Bronchial epithelial cell (primary cell): ENCODE results near the gene GBP7. TPM values are rescaled to one million over a fixed set of nuclear protein-coding genes. Genes with fewer than 3 reads are reported as not detected.
A peak's percentile ranks its signal among the peaks of the same experiment; 100 is the strongest.
"Not testable (repeated sequence)": the region's sequence is repeated elsewhere in the genome, so short reads cannot be mapped to it uniquely, and the experiment has no call there.

ENCODE experiments used
- DNase-seq: peaks from one replicate; pipeline ENCODE4 v3.0.0-alpha.2; 2010; ENCODE audit warnings: low read depth
- FAIRE-seq: peaks from 2 replicates; lab custom pipeline; 2011; peaks lifted over from hg19 to GRCh38; lab: Jason Lieb, UNC
- H3K27me3 ChIP-seq: 2 replicates; pipeline ENCODE4 v1.5.1; 2011; ENCODE audit warnings: low read length; ENCODE audit not compliant: control insufficient read depth, insufficient read depth
- H3K36me3 ChIP-seq: 2 replicates; pipeline ENCODE4 v1.5.1; 2011; ENCODE audit warnings: low read length; ENCODE audit not compliant: control insufficient read depth, insufficient read depth
- H3K4me3 ChIP-seq: 2 replicates; pipeline ENCODE4 v1.5.1; 2011; ENCODE audit warnings: mild to moderate bottlenecking, low read depth, low read length, control low read depth
- CTCF ChIP-seq: IDR thresholded peaks from 2 replicates; pipeline ENCODE4 v1.5.1; 2011; ENCODE audit warnings: mild to moderate bottlenecking, moderate library complexity, low read length, control low read depth, inconsistent platforms; ENCODE audit not compliant: insufficient read depth, severe bottlenecking
- total RNA-seq: library from RNA; depleted of rRNA; stranded (reverse); fragments of >200 nt; gene quantifications from 2 replicates; pipeline ENCODE4 v1.2.1, GENCODE V29; 2014

Gene GBP7
- total RNA-seq, result not detected in 2 replicates

- no peak for TF ChIP-seq CTCF
- Histone ChIP-seq H3K27me3 (no peaks in the 10 kb centered on the region), H3K4me3 (no peak within 1 kb of the TSS), H3K36me3 (no peaks in the 10 kb centered on the region)
- FAIRE-seq (no peak), DNase-seq (no peak)
These were observed at the start of gene GBP7 for GRCh38 chr1:89175601-89176256. GBP7 (minus strand) TSS chr1:89176003; CDS start chr1:89171935, 4,068 bp downstream.

GRCh38 chr1:89221341-89221740 is 45.5 kb upstream of the GBP7 start:
- FAIRE-seq (no peak), DNase-seq (peak; percentile 39)
- no peak for TF ChIP-seq CTCF

GRCh38 chr1:89219851-89220250 is 44.0 kb upstream of the GBP7 start:
- H3K27me3 ChIP-seq, FAIRE-seq, H3K36me3 ChIP-seq, H3K4me3 ChIP-seq, DNase-seq: not testable (repeated sequence)

More at GRCh38 chr1:89221341-89221740, 45.5 kb upstream of the GBP7 start:
- Histone ChIP-seq H3K27me3 (no peaks in the 10 kb centered on the region), H3K36me3 (no peaks in the 10 kb centered on the region), H3K4me3 (no peak overlapping the region)

- not testable (repeated sequence) for H3K27me3 ChIP-seq, H3K36me3 ChIP-seq, H3K4me3 ChIP-seq, FAIRE-seq, DNase-seq
These were observed 43.1 kb upstream of the GBP7 start for GRCh38 chr1:89218941-89219340.

- Histone ChIP-seq H3K4me3 (no peak overlapping the region), H3K36me3 (no peaks in the 10 kb centered on the region), H3K27me3 (no peaks in the 10 kb centered on the region)
- DNase-seq, result no peak
- FAIRE-seq, result no peak
- no peak for TF ChIP-seq CTCF
These were observed 37.5 kb upstream of the GBP7 start for GRCh38 chr1:89213347-89213746.

GRCh38 chr1:89211035-89211634 is 35.3 kb upstream of the GBP7 start:
- H3K36me3 ChIP-seq, result no peaks in the 10 kb centered on the region
- FAIRE-seq, result no peak
- no peak overlapping the region for H3K4me3 ChIP-seq
- no peak for DNase-seq
- H3K27me3 ChIP-seq, result no peaks in the 10 kb centered on the region
- no peak for TF ChIP-seq CTCF

GRCh38 chr1:89206373-89206772 is 30.6 kb upstream of the GBP7 start:
- no peak for TF ChIP-seq CTCF
- FAIRE-seq (no peak), DNase-seq (no peak)
- no peaks in the 10 kb centered on the region for H3K27me3 ChIP-seq
- no peak overlapping the region for H3K4me3 ChIP-seq
- no peaks in the 10 kb centered on the region for H3K36me3 ChIP-seq
